Chondrocyte (in vitro differentiated cells): Measurements from ENCODE around the gene TBC1D5. TPM values are rescaled to one million over a fixed set of nuclear protein-coding genes. Genes with fewer than 3 reads are reported as not detected.

Experiments used
- DNase-seq: peaks from one replicate; pipeline ENCODE4 v3.0.0; 2021; ENCODE audit warnings: mixed read lengths, low spot score
- H3K27ac Mint-ChIP-seq: one replicate; pipeline ENCODE4 v1.8.0; 2021; ENCODE audit warnings: mild to moderate bottlenecking, moderate library complexity, mixed read lengths; ENCODE audit not compliant: unreplicated experiment
- H3K27me3 Mint-ChIP-seq: 2 replicates; pipeline ENCODE4 v1.8.0; 2021; ENCODE audit warnings: low read depth, mixed read lengths
- H3K36me3 Mint-ChIP-seq: 2 replicates; pipeline ENCODE4 v1.8.0; 2021; ENCODE audit warnings: low read depth, mixed read lengths
- H3K4me1 Mint-ChIP-seq: 2 replicates; pipeline ENCODE4 v1.8.0; 2021; ENCODE audit warnings: low read depth, mild to moderate bottlenecking, mixed read lengths
- H3K4me3 Mint-ChIP-seq: one replicate; pipeline ENCODE4 v1.8.0; 2021; ENCODE audit warnings: mild to moderate bottlenecking, moderate library complexity, mixed read lengths; ENCODE audit not compliant: unreplicated experiment
- H3K9me3 Mint-ChIP-seq: 2 replicates; pipeline ENCODE4 v1.8.0; 2021; ENCODE audit warnings: low read depth, mixed read lengths
- total RNA-seq: library from RNA; stranded (reverse); gene quantifications from 3 replicates; pipeline ENCODE4 v1.2.1, GENCODE V29; 2021
- TF ChIP-seq, protein P1 (sequence below): fragments of 200-600 bp; sonication (generic); IDR thresholded peaks from 2 replicates; pipeline ENCODE4 v1.5.0; 2021; ENCODE audit warnings: antibody characterized with exemption, mild to moderate bottlenecking, moderate library complexity

TBC1D5 gene
- total RNA-seq, 1 donor from 2014 or later: 44.6 TPM

DNA sequence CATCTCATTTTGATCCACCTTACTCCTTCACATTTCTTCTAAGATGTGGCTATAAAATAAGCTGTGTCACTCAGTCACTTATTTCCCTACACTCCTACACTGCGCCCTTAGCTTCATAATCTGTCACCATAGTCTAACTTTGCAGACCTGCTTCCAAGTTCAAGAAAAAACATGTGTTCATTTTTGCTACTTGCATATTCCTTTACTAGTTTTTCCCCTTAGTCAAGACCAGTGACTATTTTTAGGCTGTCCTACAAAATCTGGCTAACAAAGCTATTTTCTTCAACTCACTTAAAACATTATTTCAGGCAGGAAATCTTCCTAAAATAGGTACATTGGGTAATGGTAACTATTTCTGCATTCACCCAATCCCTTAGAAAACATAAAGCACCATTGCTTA lies 272.5 kb downstream of the TBC1D5 start:
- Mint-ChIP-seq H3K27ac (no peak overlapping the region), H3K4me1 (peaks cover 12% of the 10 kb centered on the region), H3K36me3 (no peaks in the 10 kb centered on the region), H3K27me3 (no peaks in the 10 kb centered on the region), H3K9me3 (no peaks in the 10 kb centered on the region), H3K4me3 (no peak overlapping the region)
- no peak for DNase-seq
- TF ChIP-seq, protein P1, sequence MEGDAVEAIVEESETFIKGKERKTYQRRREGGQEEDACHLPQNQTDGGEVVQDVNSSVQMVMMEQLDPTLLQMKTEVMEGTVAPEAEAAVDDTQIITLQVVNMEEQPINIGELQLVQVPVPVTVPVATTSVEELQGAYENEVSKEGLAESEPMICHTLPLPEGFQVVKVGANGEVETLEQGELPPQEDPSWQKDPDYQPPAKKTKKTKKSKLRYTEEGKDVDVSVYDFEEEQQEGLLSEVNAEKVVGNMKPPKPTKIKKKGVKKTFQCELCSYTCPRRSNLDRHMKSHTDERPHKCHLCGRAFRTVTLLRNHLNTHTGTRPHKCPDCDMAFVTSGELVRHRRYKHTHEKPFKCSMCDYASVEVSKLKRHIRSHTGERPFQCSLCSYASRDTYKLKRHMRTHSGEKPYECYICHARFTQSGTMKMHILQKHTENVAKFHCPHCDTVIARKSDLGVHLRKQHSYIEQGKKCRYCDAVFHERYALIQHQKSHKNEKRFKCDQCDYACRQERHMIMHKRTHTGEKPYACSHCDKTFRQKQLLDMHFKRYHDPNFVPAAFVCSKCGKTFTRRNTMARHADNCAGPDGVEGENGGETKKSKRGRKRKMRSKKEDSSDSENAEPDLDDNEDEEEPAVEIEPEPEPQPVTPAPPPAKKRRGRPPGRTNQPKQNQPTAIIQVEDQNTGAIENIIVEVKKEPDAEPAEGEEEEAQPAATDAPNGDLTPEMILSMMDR: no peak

DNA sequence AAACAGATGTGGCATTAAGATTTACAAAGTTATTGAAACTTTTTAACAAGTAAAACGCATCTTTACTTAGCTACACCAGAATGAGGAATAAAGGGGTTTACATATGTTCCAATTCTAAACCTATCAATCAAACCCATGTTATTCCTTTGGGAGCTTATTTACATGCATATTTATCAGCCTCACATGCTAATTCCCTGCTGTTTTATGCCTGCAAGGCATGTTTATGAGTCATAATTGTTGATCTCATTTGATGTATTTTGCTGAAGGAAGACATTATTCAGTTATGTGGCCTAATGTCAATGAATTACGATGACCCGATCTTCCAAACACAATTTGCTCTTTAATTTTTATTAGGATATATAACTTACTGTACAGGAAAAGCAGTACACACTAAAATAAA lies 272.9 kb downstream of the TBC1D5 start:
- Mint-ChIP-seq H3K4me3 (no peak overlapping the region), H3K27ac (no peak overlapping the region), H3K27me3 (no peaks in the 10 kb centered on the region), H3K9me3 (no peaks in the 10 kb centered on the region), H3K4me1 (peaks cover 12% of the 10 kb centered on the region), H3K36me3 (no peaks in the 10 kb centered on the region)
- no peak for DNase-seq
- TF ChIP-seq, protein P1: no peak

DNA sequence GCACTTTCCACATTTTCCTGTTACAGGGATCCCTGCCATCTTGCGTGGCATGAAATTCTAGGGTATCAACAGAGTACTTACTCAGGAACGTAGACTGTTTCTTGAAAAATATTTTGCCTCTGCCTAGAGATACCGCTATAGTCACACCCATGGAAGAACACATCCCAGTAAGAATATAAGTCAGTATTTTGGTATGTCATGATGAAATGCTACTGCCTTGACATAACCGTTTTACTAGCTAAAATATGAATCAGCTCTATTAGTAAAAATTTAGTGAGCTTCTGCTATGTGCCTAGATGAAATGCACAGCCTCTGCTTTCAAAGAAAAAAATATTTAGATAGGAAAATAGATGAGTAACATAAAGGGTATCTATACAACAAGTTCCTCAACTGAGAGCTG lies 276.4 kb downstream of the TBC1D5 start:
- Mint-ChIP-seq H3K9me3 (no peaks in the 10 kb centered on the region), H3K27ac (no peak overlapping the region), H3K4me3 (no peak overlapping the region), H3K36me3 (no peaks in the 10 kb centered on the region), H3K27me3 (no peaks in the 10 kb centered on the region), H3K4me1 (peaks cover 12% of the 10 kb centered on the region)
- TF ChIP-seq, protein P1: no peak
- DNase-seq: no peak

DNA sequence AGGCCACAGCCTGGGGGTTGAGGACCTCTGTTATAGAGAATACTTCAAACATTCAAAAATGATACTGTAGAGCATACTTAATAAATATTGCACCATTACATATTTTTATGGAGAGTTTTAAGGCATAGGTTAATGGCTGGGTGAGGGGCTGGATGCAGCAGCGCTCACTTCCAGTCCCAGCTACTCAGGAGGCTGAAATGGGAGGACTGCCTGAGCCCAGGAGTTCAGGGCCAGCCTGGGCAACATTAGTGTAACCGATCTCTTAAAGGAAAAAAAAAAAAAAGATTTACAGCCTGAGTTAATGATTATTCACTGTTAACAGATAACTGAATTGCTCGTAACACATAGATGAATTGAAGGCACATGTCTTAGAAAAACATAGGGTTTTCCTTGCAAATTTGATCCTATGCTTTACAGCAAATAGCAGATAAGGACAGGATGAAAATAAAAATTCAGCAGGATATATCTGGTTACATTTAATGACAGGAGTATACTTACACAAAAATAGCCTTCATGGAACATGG lies 282.9 kb downstream of the TBC1D5 start:
- H3K9me3 Mint-ChIP-seq: peaks cover 10% of the 10 kb centered on the region
- no peak overlapping the region for H3K4me3 Mint-ChIP-seq
- DNase-seq: no peak
- no peaks in the 10 kb centered on the region for H3K27me3 Mint-ChIP-seq
- no peaks in the 10 kb centered on the region for H3K4me1 Mint-ChIP-seq
- no peak overlapping the region for H3K27ac Mint-ChIP-seq
- TF ChIP-seq, protein P1: no peak
- H3K36me3 Mint-ChIP-seq: no peaks in the 10 kb centered on the region

DNA sequence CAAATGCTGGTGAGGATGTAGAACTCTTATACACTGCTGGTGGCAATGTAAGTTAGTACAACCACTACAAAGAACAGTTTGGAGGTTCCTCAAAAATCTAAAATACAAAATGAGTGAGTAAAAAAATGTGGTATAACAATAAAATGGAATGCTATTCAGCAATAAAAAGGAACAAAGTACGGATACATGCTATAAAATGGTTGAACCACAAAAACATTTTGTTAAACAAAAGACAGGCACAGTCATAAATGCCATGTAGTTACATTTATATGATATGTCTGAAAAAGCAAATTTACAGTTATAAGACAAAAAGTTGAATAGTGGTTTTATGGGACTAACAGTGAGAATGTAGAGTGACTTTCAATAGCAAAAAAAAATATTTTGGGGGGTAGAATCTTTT lies 285.8 kb downstream of the TBC1D5 start:
- no peak overlapping the region for H3K4me3 Mint-ChIP-seq
- H3K9me3 Mint-ChIP-seq: peaks cover 21% of the 10 kb centered on the region
- no peaks in the 10 kb centered on the region for H3K27me3 Mint-ChIP-seq
- H3K36me3 Mint-ChIP-seq: peaks cover 6% of the 10 kb centered on the region
- H3K27ac Mint-ChIP-seq: no peak overlapping the region
- H3K4me1 Mint-ChIP-seq: no peaks in the 10 kb centered on the region
- DNase-seq: no peak
- TF ChIP-seq, protein P1: no peak
